Neutrophil (primary cell): ENCODE results near the gene SPTBN1.
A peak's percentile ranks its signal among the peaks of the same experiment; 100 is the strongest.

Experiments used
- H3K27ac ChIP-seq: fragments of 200-600 bp; sonication (generic); 2 replicates; pipeline ENCODE4 v1.5.1; 2016; ENCODE audit warnings: mild to moderate bottlenecking, moderate library complexity
- H3K27me3 ChIP-seq: fragments of 200-600 bp; sonication (generic); 2 replicates; pipeline ENCODE4 v1.6.0; 2016; ENCODE audit warnings: mild to moderate bottlenecking
- H3K36me3 ChIP-seq: fragments of 200-600 bp; sonication (generic); 2 replicates; pipeline ENCODE4 v1.5.1; 2017
- H3K4me1 ChIP-seq, 2 experiments: fragments of 200-600 bp in 1 of 2; sonication (generic) in 1 of 2; 1 replicate in 1 of 2; 2 replicates in 1 of 2; pipeline versions ENCODE4 v1.5.1 to v1.6.1; 2013 to 2016; ENCODE audit warnings: low read depth in 1 of 2, low read length in 1 of 2, mild to moderate bottlenecking in 1 of 2, moderate library complexity in 1 of 2; ENCODE audit not compliant: control insufficient read depth in 1 of 2, insufficient read depth in 1 of 2
- H3K4me3 ChIP-seq, 2 experiments: fragments of 200-600 bp in 1 of 2; sonication (generic) in 1 of 2; 1 replicate in 1 of 2; 2 replicates in 1 of 2; pipeline ENCODE4 v1.5.1; 2013 to 2016; ENCODE audit warnings: low read depth in 1 of 2, low read length in 1 of 2, mild to moderate bottlenecking in 1 of 2, moderate library complexity in 1 of 2
- H3K9me3 ChIP-seq: fragments of 200-600 bp; sonication (generic); 2 replicates; pipeline ENCODE4 v1.5.1; 2016
- TF ChIP-seq, protein P1 (sequence below): fragments of 200-600 bp; sonication (generic); IDR thresholded peaks from 2 replicates; pipeline ENCODE4 v1.5.1; 2016; ENCODE audit warnings: antibody characterized with exemption

SPTBN1 gene

DNA sequence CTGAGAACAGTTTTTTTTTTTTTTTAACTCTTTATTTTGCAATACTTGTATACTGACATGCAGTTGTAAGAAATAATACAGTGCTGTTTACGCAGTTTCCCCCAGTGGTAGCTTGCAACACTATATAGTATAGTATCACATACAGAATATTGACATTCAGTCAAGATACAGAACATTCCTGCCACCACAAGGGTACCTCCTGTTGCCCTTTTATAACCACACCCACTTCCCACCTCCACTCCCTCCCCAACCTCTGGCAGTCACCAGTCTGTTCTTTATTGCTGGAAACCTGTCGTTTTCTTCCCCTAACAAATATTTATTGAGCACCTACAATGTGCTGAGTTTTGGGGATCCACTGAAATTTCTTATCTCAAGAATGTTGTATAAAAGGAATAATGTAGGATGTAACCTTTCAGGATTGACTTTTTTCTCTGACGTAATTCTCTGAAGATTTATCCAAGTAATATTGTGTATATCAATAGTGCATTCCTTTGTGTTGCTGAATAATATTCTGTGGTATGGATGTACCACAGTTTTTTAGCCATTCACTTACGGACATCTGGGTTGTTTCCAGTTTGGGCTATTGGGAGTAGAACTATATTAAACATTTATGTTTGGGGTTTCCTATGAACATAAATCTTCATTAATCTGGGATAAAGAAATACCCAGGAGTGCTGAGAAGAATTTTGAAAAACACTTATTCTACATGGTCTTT lies 215.9 kb downstream of the SPTBN1 start:
- Histone ChIP-seq H3K36me3 (peaks cover 23% of the 10 kb centered on the region), H3K4me3 (no peak overlapping the region), H3K27ac (no peak overlapping the region), H3K27me3 (no peaks in the 10 kb centered on the region), H3K4me1 (peaks cover 37 to 54% of the 10 kb centered on the region in 2 experiments), H3K9me3 (no peaks in the 10 kb centered on the region)
- TF ChIP-seq, protein P1, sequence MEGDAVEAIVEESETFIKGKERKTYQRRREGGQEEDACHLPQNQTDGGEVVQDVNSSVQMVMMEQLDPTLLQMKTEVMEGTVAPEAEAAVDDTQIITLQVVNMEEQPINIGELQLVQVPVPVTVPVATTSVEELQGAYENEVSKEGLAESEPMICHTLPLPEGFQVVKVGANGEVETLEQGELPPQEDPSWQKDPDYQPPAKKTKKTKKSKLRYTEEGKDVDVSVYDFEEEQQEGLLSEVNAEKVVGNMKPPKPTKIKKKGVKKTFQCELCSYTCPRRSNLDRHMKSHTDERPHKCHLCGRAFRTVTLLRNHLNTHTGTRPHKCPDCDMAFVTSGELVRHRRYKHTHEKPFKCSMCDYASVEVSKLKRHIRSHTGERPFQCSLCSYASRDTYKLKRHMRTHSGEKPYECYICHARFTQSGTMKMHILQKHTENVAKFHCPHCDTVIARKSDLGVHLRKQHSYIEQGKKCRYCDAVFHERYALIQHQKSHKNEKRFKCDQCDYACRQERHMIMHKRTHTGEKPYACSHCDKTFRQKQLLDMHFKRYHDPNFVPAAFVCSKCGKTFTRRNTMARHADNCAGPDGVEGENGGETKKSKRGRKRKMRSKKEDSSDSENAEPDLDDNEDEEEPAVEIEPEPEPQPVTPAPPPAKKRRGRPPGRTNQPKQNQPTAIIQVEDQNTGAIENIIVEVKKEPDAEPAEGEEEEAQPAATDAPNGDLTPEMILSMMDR: no peak

DNA sequence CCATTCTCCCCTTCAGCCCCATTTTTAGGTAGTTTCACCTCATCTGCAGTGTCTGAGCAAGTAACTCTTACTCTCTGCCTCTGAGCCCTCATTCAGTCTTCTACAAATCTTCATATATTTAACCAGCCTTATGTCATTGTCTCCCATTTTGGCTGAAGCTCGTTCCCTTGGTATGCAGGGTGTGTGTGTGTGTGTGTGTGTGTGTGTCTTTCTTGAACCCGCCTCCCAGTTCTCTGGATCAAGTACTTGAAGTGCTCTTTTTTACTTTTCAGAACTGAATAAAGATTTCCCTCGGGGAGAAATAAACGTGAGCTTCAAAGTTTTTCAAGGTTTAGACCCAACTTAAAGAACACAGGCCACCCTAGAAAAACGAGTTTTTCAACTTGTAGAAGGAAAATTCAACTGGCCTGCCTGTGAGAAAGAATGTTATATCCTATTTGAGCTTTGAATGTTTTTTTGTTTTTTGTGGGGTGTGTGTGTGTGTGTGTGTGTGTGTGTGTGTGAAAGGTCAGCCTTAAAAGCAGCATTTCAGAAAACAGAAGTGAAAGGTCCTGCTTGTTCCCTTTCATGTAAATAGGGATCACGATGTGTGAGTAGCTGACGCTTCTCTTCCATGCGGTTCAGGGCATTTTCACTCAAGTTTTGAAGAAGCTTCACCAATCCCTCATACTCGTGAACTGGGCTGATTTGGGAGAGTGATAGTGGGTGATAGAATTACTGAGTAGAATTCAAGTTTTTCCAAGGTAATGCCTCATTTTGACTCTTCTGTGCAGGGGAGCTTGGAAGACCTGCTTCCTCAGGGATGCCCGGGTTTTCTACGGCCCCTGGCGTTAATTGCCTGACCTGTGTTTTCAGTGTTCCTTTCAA lies 216.7 kb downstream of the SPTBN1 start:
- peak overlapping the region; percentile 16 for H3K4me3 ChIP-seq
- H3K9me3 ChIP-seq: no peaks in the 10 kb centered on the region
- TF ChIP-seq, protein P1: no peak
- H3K4me1 ChIP-seq: peaks cover 37 to 52% of the 10 kb centered on the region in 2 experiments
- H3K27me3 ChIP-seq: no peaks in the 10 kb centered on the region
- H3K27ac ChIP-seq: peak overlapping the region; percentile 58
- peaks cover 16% of the 10 kb centered on the region for H3K36me3 ChIP-seq

DNA sequence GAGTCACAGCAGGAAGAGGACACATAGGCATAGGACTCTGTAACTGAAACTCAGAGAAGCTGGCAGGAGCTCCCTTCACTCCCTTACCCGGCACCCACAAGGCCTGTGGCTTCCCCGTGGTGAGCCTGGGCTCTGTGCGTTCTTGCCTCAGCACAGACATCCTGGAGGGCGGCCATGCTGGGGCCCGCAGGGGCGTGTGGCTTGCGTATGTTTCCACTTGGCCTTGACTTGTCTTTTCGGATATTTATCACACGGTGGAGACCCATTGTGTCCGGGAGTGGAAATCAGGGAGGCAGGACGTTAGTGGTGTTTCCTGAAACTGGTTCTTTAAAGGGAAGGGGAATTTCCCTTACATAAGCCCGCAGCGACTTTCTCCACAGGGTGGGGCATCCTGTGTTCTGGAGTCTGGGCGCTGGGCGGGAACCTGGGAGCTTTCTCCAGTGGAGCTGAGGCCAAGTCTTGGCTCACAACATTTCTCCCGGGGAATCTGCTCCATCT lies 217.4 kb downstream of the SPTBN1 start:
- Histone ChIP-seq H3K4me1 (peaks cover 37 to 46% of the 10 kb centered on the region in 2 experiments), H3K27ac (peak overlapping the region; percentile 58), H3K4me3 (peak overlapping the region; percentile 16), H3K27me3 (no peaks in the 10 kb centered on the region), H3K36me3 (peaks cover 9% of the 10 kb centered on the region), H3K9me3 (no peaks in the 10 kb centered on the region)
- TF ChIP-seq, protein P1: no peak

DNA sequence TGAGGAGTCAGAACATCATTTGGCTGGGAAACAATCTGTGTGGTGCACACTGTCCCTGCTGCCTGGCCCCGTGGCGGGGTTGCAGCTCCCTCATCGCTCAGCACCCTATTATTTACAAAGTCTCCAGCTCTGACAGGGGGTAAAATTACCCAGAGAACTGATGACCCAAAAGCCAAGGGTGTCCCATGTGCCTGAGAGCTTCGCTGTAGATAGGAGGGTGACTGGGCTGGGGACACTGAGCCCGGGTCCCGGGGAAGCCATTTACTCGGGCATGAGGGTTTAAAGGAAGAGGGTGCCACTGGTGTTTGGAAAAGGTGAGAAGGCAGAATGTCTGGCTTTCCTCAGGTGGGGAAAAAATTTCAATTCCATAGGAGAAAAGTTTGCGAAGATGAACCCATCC lies 219.2 kb downstream of the SPTBN1 start:
- Histone ChIP-seq H3K27me3 (no peaks in the 10 kb centered on the region), H3K36me3 (peaks cover 5% of the 10 kb centered on the region), H3K4me3 (no peak overlapping the region), H3K4me1 (peaks cover 20 to 29% of the 10 kb centered on the region in 2 experiments), H3K27ac (no peak overlapping the region), H3K9me3 (no peaks in the 10 kb centered on the region)
- TF ChIP-seq, protein P1: no peak

DNA sequence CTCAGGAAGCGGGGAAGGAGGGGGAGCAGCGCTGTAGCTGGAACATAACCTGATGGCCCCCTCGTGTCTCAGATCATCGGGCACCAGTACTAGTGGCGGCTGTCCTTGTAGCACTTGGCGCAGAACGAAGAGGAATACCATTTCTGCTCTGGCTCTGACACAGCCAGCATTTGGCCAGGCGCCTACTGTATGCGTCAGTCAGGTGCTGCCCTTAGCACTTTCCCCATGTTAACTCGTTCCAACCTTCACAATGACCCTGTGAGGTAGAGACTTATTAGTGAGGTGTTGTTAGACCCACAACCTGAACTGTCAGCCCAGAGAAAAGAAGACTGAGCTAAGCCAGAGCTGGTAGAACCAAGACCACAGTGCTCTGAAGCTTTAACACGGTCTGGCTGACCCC lies 219.6 kb downstream of the SPTBN1 start:
- no peak overlapping the region for H3K4me3 ChIP-seq
- H3K27ac ChIP-seq: no peak overlapping the region
- no peaks in the 10 kb centered on the region for H3K27me3 ChIP-seq
- H3K4me1 ChIP-seq: peaks cover 23 to 30% of the 10 kb centered on the region in 2 experiments
- TF ChIP-seq, protein P1: no peak
- no peaks in the 10 kb centered on the region for H3K9me3 ChIP-seq
- peaks cover under 1% of the 10 kb centered on the region for H3K36me3 ChIP-seq
